ENCODE data around the gene SLC25A48. TPM values are rescaled to one million over a fixed set of nuclear protein-coding genes. Genes with fewer than 3 reads are reported as not detected.
"Not testable (repeated sequence)": the region's sequence is repeated elsewhere in the genome, so short reads cannot be mapped to it uniquely, and the experiment has no call there.

SLC25A48 gene
- total RNA-seq, 1 experiment from 2014 or later, result not detected

GRCh38 chr5:135857630-135858311 lies 23.3 kb downstream of the SLC25A48 start:
- POLR2A ChIA-PET (ENCODE audit: unreplicated experiment), result no interaction called here

GRCh38 chr5:135859186-135859585 lies 24.7 kb downstream of the SLC25A48 start:
- CTCF ChIA-PET; H3K4me3 ChIP-seq; BruUV-seq (replicated peaks); H3K4me1 ChIP-seq (replicated peaks; ENCODE audit: insufficient read depth); intact Hi-C loops (cut with micrococcal nuclease; ENCODE audit: unreplicated experiment); H3K79me2 ChIP-seq (ENCODE audit: low read depth); H3F3A ChIP-seq (ENCODE audit: insufficient read depth, low read depth); H3K27ac ChIP-seq; DNase-seq; H3K36me3 ChIP-seq (ENCODE audit: low read depth); H3K4me2 ChIP-seq; POLR2A ChIA-PET (ENCODE audit: unreplicated experiment); H3K9me2 ChIP-seq (ENCODE audit: insufficient read depth); H4K20me1 ChIP-seq (ENCODE audit: insufficient read depth); H3K9me3 ChIP-seq (ENCODE audit: insufficient read depth, low read depth); H2AFZ ChIP-seq: not testable (repeated sequence)
- peaks cover 66% of the 10 kb centered on the region for H3K27me3 ChIP-seq (ENCODE audit: insufficient read depth, low read depth)

More at GRCh38 chr5:135857630-135858311, 23.3 kb downstream of the SLC25A48 start:
- H3K27me3 ChIP-seq (ENCODE audit: insufficient read depth, low read depth), result peaks cover 73% of the 10 kb centered on the region
- DNase-seq, result peak in 1 of 2 experiments; percentile 37
- H3K4me1 ChIP-seq (replicated peaks; ENCODE audit: insufficient read depth), result no peaks in the 10 kb centered on the region
- H3K9me3 ChIP-seq (ENCODE audit: insufficient read depth, low read depth), result no peaks in the 10 kb centered on the region
- no peak overlapping the region for H3K4me3 ChIP-seq
- no peaks in the 10 kb centered on the region for H3K9me2 ChIP-seq (ENCODE audit: insufficient read depth)
- no TSS peak for BruUV-seq (replicated peaks)
- H2AFZ ChIP-seq, result no peak overlapping the region
- H3K79me2 ChIP-seq (ENCODE audit: low read depth), result no peaks in the 10 kb centered on the region
- no peak overlapping the region for H3K4me2 ChIP-seq
- TF ChIP-seq CTCF (conservative IDR thresholded peaks at IDR 0.05) (no peak), EZH2 (IDR thresholded peaks at IDR 0.05; ENCODE audit: low read depth) (no peak)
- CTCF ChIA-PET, result no interaction called here
- no peaks in the 10 kb centered on the region for H4K20me1 ChIP-seq (ENCODE audit: insufficient read depth)
- H3F3A ChIP-seq (ENCODE audit: insufficient read depth, low read depth), result no peaks in the 10 kb centered on the region
- intact Hi-C loops (cut with micrococcal nuclease; ENCODE audit: unreplicated experiment), result no loop called here
- H3K36me3 ChIP-seq (ENCODE audit: low read depth), result no peaks in the 10 kb centered on the region
- H3K27ac ChIP-seq, result no peak overlapping the region

GRCh38 chr5:135859641-135860040 lies 25.2 kb downstream of the SLC25A48 start:
- Histone ChIP-seq H3F3A (ENCODE audit: insufficient read depth, low read depth) (no peaks in the 10 kb centered on the region), H3K4me2 (no peak overlapping the region), H3K4me3 (no peak overlapping the region), H3K9me2 (ENCODE audit: insufficient read depth) (no peaks in the 10 kb centered on the region), H3K36me3 (ENCODE audit: low read depth) (no peaks in the 10 kb centered on the region), H3K27ac (no peak overlapping the region), H3K79me2 (ENCODE audit: low read depth) (no peaks in the 10 kb centered on the region), H3K9me3 (ENCODE audit: insufficient read depth, low read depth) (no peaks in the 10 kb centered on the region), H3K4me1 (replicated peaks; ENCODE audit: insufficient read depth) (no peaks in the 10 kb centered on the region), H4K20me1 (ENCODE audit: insufficient read depth) (no peaks in the 10 kb centered on the region), H2AFZ (no peak overlapping the region), H3K27me3 (ENCODE audit: insufficient read depth, low read depth) (peaks cover 61% of the 10 kb centered on the region)
- intact Hi-C loops (cut with micrococcal nuclease; ENCODE audit: unreplicated experiment), result no loop called here
- CTCF ChIA-PET, result no interaction called here
- POLR2A ChIA-PET (ENCODE audit: unreplicated experiment), result no interaction called here
- TF ChIP-seq EZH2 (IDR thresholded peaks at IDR 0.05; ENCODE audit: low read depth), result no peak
- no peak for TF ChIP-seq CTCF (conservative IDR thresholded peaks at IDR 0.05)
- no TSS peak for BruUV-seq (replicated peaks)
- DNase-seq, result no peak

- TF ChIP-seq CTCF (conservative IDR thresholded peaks at IDR 0.05) (no peak), EZH2 (IDR thresholded peaks at IDR 0.05; ENCODE audit: low read depth) (no peak)
- Histone ChIP-seq H2AFZ (no peak overlapping the region), H3K9me3 (ENCODE audit: insufficient read depth, low read depth) (no peaks in the 10 kb centered on the region), H3K9me2 (ENCODE audit: insufficient read depth) (no peaks in the 10 kb centered on the region), H3K4me1 (replicated peaks; ENCODE audit: insufficient read depth) (no peaks in the 10 kb centered on the region), H3F3A (ENCODE audit: insufficient read depth, low read depth) (no peaks in the 10 kb centered on the region), H3K36me3 (ENCODE audit: low read depth) (no peaks in the 10 kb centered on the region), H3K4me3 (no peak overlapping the region), H4K20me1 (ENCODE audit: insufficient read depth) (no peaks in the 10 kb centered on the region), H3K27ac (no peak overlapping the region), H3K4me2 (no peak overlapping the region), H3K27me3 (ENCODE audit: insufficient read depth, low read depth) (peaks cover 59% of the 10 kb centered on the region), H3K79me2 (ENCODE audit: low read depth) (no peaks in the 10 kb centered on the region)
- ChIA-PET POLR2A (ENCODE audit: unreplicated experiment) (no interaction called here), CTCF (no interaction called here)
- no TSS peak for BruUV-seq (replicated peaks)
- DNase-seq, result no peak
- intact Hi-C loops (cut with micrococcal nuclease; ENCODE audit: unreplicated experiment), result no loop called here
These were observed 27.2 kb downstream of the SLC25A48 start for GRCh38 chr5:135861641-135862040.
